PC-3 (cell line): ENCODE measurements around the gene TPO. TPM values are rescaled to one million over a fixed set of nuclear protein-coding genes. Genes with fewer than 3 reads are reported as not detected.

Experiments used
- ATAC-seq: fragments of 200-7000 bp; cut with Tn5 transposase; 2 replicates; pipeline ENCODE4 v1.9.1; 2020; ENCODE audit warnings: mild to moderate bottlenecking, moderate library complexity
- BruUV-seq: library from RNA; stranded (reverse); fragments of 400-500 nt; replicated peaks from 2 replicates; lab custom pipeline; 2021; lab: Mats Ljungman, UMichigan
- CTCF ChIA-PET: fragments of 300-600 bp; sonication (Branson Sonifier 250); formaldehyde crosslinking; loops from one replicate; lab custom pipeline; 2022; ENCODE audit warnings: antibody characterized with exemption; lab: Charles Lee
- POLR2A ChIA-PET: fragments of 300-600 bp; sonication (Branson Sonifier 250); formaldehyde crosslinking; loops from one replicate; lab custom pipeline; 2022; ENCODE audit warnings: antibody characterized with exemption; ENCODE audit not compliant: unreplicated experiment; lab: Charles Lee
- DNase-seq: peaks from one replicate; pipeline ENCODE4 v3.0.0-alpha.2; 2015
- H2AFZ ChIP-seq: fragments of 300-600 bp; sonication (generic); 2 replicates; pipeline ENCODE4 v1.6.0; 2016; ENCODE audit warnings: antibody characterized with exemption, low read length
- H3F3A ChIP-seq: fragments of 300-600 bp; sonication (generic); one replicate; pipeline ENCODE4 v1.6.0; 2017; ENCODE audit warnings: antibody characterized with exemption, low read length, control low read depth, mild to moderate bottlenecking; ENCODE audit not compliant: unreplicated experiment
- H3K27ac ChIP-seq: fragments of 300-600 bp; sonication (generic); 2 replicates; pipeline ENCODE4 v1.5.1; 2016; ENCODE audit warnings: mild to moderate bottlenecking, low read length
- H3K27me3 ChIP-seq: fragments of 300-600 bp; sonication (generic); 2 replicates; pipeline ENCODE4 v1.6.1; 2016; ENCODE audit warnings: low read length, mixed read lengths
- H3K36me3 ChIP-seq: fragments of 300-600 bp; sonication (generic); 2 replicates; pipeline ENCODE4 v1.6.1; 2016; ENCODE audit warnings: low read depth, mixed run types, low read length, mixed read lengths
- H3K4me1 ChIP-seq: fragments of 300-600 bp; sonication (generic); 2 replicates; pipeline ENCODE4 v1.5.1; 2016; ENCODE audit warnings: low read length; ENCODE audit not compliant: insufficient read depth
- H3K4me2 ChIP-seq: fragments of 300-600 bp; sonication (generic); 2 replicates; pipeline ENCODE4 v1.6.0; 2016; ENCODE audit warnings: low read length
- H3K4me3 ChIP-seq: fragments of 300-600 bp; sonication (generic); 2 replicates; pipeline ENCODE4 v1.5.1; 2016; ENCODE audit warnings: mild to moderate bottlenecking, low read length, mixed read lengths
- H3K79me2 ChIP-seq: fragments of 300-600 bp; sonication (generic); 2 replicates; pipeline ENCODE4 v1.6.1; 2017; ENCODE audit warnings: low read length, mixed read lengths
- H3K9ac ChIP-seq: fragments of 300-600 bp; sonication (generic); 2 replicates; pipeline ENCODE4 v1.6.0; 2016; ENCODE audit warnings: mild to moderate bottlenecking, low read length
- H3K9me2 ChIP-seq: fragments of 300-600 bp; sonication (generic); replicated peaks from 2 replicates; pipeline ENCODE4 v1.6.1; 2016; ENCODE audit warnings: mixed run types, low read length, mixed read lengths
- H3K9me3 ChIP-seq: fragments of 300-600 bp; sonication (generic); 2 replicates; pipeline ENCODE4 v1.6.1; 2016; ENCODE audit warnings: low read length, mixed read lengths
- H4K20me1 ChIP-seq: fragments of 300-600 bp; sonication (generic); 2 replicates; pipeline ENCODE4 v1.6.1; 2016; ENCODE audit warnings: low read length, mixed read lengths
- CTCF ChIP-seq: fragments of 300-600 bp; sonication (generic); conservative IDR thresholded peaks from 2 replicates; pipeline ENCODE4 v1.5.1; 2017; ENCODE audit warnings: antibody characterized with exemption, low read depth, mild to moderate bottlenecking, low read length
- EZH2 ChIP-seq: fragments of 300-600 bp; sonication (generic); IDR thresholded peaks from one replicate; pipeline ENCODE4 v1.6.1; 2017; ENCODE audit warnings: antibody characterized with exemption, mild to moderate bottlenecking, low read length; ENCODE audit not compliant: unreplicated experiment
- EZH2phosphoT487 ChIP-seq: fragments of 300-600 bp; sonication (generic); IDR thresholded peaks from 2 replicates; pipeline ENCODE4 v1.6.1; 2018; ENCODE audit warnings: mild to moderate bottlenecking, antibody characterized with exemption, low read length, borderline replicate concordance
- intact Hi-C: fragments of 100-400 bp; cut with micrococcal nuclease; formaldehyde crosslinking; loops from 2 replicates; pipeline ENCODE4 v1.9.0; 2023
- total RNA-seq: library from RNA; depleted of rRNA; stranded (reverse); fragments of >200 nt; gene quantifications from 2 replicates; pipeline ENCODE4 v1.2.3, GENCODE V29; 2014

The TPO gene
- total RNA-seq, 1 experiment from 2014 or later, result not detected

- BruUV-seq, result no TSS peak
- TF ChIP-seq EZH2 (no peak), CTCF (no peak), EZH2phosphoT487 (no peak)
- Histone ChIP-seq H3F3A (no peaks in the 10 kb centered on the region), H3K36me3 (no peaks in the 10 kb centered on the region), H3K4me2 (no peak overlapping the region), H3K9ac (no peak overlapping the region), H3K9me2 (no peaks in the 10 kb centered on the region), H3K4me1 (no peaks in the 10 kb centered on the region), H3K79me2 (no peaks in the 10 kb centered on the region), H4K20me1 (no peaks in the 10 kb centered on the region), H3K27ac (no peak overlapping the region), H3K9me3 (no peaks in the 10 kb centered on the region), H3K4me3 (no peak overlapping the region), H3K27me3 (peaks cover 73% of the 10 kb centered on the region), H2AFZ (no peak overlapping the region)
- DNase-seq (no peak), ATAC-seq (no peak)
- POLR2A ChIA-PET, result no interaction called here
- CTCF ChIA-PET, result no interaction called here
- intact Hi-C loops, result no loop called here
These were observed 71.0 kb downstream of the TPO start for GRCh38 chr2:1484131-1484884.

GRCh38 chr2:1486670-1487069 is 73.4 kb downstream of the TPO start:
- POLR2A ChIA-PET, result no interaction called here
- Histone ChIP-seq H3K27ac (no peak overlapping the region), H3K9ac (no peak overlapping the region), H3K4me2 (no peak overlapping the region), H3K4me3 (no peak overlapping the region), H3K9me2 (no peaks in the 10 kb centered on the region), H3F3A (no peaks in the 10 kb centered on the region), H3K4me1 (no peaks in the 10 kb centered on the region), H3K36me3 (no peaks in the 10 kb centered on the region), H3K27me3 (peaks cover 61% of the 10 kb centered on the region), H3K79me2 (no peaks in the 10 kb centered on the region), H4K20me1 (no peaks in the 10 kb centered on the region), H3K9me3 (no peaks in the 10 kb centered on the region), H2AFZ (no peak overlapping the region)
- ATAC-seq (no peak), DNase-seq (no peak)
- BruUV-seq, result no TSS peak
- CTCF ChIA-PET, result no interaction called here
- intact Hi-C loops, result no loop called here
- TF ChIP-seq EZH2phosphoT487, result no peak
- no peak for TF ChIP-seq CTCF
- TF ChIP-seq EZH2, result no peak

GRCh38 chr2:1487758-1488157 is 74.5 kb downstream of the TPO start:
- Histone ChIP-seq H3K4me2 (no peak overlapping the region), H4K20me1 (no peaks in the 10 kb centered on the region), H3K27me3 (peaks cover 58% of the 10 kb centered on the region), H3K9me2 (no peaks in the 10 kb centered on the region), H2AFZ (no peak overlapping the region), H3F3A (no peaks in the 10 kb centered on the region), H3K9ac (no peak overlapping the region), H3K79me2 (no peaks in the 10 kb centered on the region), H3K27ac (no peak overlapping the region), H3K4me3 (no peak overlapping the region), H3K9me3 (no peaks in the 10 kb centered on the region), H3K4me1 (no peaks in the 10 kb centered on the region), H3K36me3 (no peaks in the 10 kb centered on the region)
- DNase-seq (no peak), ATAC-seq (no peak)
- TF ChIP-seq EZH2phosphoT487 (no peak), EZH2 (no peak), CTCF (no peak)
- intact Hi-C loops, result no loop called here
- ChIA-PET POLR2A (no interaction called here), CTCF (no interaction called here)
- no TSS peak for BruUV-seq
